ENCODE measurements around the gene FAM120A.

DNA sequence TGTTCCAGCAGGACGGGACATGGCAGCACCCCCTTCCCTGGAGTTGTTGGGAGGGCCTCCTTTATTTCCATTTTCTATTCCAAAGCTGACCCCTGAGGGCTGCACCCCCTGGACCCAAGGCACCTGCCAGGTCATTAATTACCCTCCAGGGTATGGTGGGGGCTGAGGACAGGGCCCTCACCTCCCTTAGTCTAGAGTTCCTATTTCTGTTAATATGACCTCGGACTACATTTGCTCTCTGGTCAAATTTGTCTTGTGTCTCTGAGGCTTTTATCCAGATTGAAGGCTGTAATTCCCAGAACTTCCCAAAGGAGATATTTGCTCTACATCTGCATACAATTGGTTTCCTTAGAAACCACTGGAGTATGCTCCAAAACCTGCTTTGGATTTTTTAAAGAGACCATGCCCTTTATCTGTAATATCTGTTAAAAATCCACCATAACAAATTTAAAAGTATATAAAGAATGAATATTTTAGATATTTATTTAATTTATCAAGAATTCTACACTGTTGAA is 141.7 kb downstream of the FAM120A start:
- no peak for TF ChIP-seq POLR2A (IDR thresholded peaks at IDR 0.05)
- TF ChIP-seq, protein P1, sequence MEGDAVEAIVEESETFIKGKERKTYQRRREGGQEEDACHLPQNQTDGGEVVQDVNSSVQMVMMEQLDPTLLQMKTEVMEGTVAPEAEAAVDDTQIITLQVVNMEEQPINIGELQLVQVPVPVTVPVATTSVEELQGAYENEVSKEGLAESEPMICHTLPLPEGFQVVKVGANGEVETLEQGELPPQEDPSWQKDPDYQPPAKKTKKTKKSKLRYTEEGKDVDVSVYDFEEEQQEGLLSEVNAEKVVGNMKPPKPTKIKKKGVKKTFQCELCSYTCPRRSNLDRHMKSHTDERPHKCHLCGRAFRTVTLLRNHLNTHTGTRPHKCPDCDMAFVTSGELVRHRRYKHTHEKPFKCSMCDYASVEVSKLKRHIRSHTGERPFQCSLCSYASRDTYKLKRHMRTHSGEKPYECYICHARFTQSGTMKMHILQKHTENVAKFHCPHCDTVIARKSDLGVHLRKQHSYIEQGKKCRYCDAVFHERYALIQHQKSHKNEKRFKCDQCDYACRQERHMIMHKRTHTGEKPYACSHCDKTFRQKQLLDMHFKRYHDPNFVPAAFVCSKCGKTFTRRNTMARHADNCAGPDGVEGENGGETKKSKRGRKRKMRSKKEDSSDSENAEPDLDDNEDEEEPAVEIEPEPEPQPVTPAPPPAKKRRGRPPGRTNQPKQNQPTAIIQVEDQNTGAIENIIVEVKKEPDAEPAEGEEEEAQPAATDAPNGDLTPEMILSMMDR (IDR thresholded peaks at IDR 0.05): no peak

All from sigmoid colon (tissue), 3 donors.